ENCODE results near the gene SBNO2. TPM values are rescaled to one million over a fixed set of nuclear protein-coding genes. Genes with fewer than 3 reads are reported as not detected.
A peak's percentile ranks its signal among the peaks of the same experiment; 100 is the strongest.

SBNO2 gene
- total and polyA plus RNA-seq, 7 experiments from 2014 or later: 1.7 to 137 (median 93.5) TPM

DNA sequence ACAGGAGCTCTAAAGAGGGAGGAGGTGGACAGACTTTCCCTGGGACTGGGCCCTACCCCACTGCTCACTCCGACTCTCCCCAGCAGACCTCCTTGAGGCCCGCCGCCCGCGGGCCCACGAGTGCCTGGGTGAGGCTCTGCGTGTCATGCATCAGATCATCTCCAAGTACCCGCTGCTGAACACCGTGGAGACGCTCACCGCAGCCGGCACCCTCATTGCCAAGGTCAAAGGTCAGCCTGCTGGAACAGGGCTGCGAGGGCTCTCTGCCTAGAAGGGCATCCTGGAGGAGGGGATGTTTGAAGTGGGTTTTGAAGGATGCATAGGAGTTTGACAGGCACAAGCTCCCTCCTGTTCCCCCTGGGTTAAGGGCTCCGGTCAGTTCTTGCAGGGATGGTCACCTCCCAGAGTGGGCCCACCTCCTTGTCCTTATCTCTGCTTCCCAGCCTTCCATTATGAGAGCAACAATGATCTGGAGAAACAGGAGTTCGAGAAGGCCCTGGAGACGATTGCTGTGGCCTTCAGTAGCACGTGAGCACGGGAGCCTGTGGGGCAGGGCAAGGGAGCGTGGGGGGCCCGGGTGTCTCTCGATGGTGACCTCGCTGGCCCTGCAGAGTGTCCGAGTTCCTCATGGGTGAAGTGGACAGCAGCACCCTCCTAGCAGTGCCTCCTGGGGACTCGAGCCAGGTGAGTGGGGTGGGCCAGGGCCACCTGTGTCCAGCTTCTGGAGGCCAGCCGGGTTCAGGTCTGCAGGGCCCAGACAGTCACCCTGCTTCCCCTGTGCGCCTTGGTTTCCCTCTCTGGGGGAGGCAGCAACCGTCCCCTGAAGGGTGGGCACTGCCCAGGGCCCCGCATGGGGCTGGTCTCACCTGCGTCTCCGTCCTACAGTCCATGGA lies 100.8 kb downstream of the SBNO2 start:
- peaks cover 64 to 71% of the 10 kb centered on the region in 2 donors for H3K4me1 ChIP-seq (ENCODE audit: control insufficient read depth in 2 of 2, insufficient read depth in 2 of 2, low read length in 2 of 2)
- peak overlapping the region; percentile 17 to 97 (median 85) for H3K4me3 Mint-ChIP-seq
- peak overlapping the region; percentile 70 to 100 (median 95) for H3K27ac Mint-ChIP-seq
- peak overlapping the region; percentile 61 for H3K27ac ChIP-seq (ENCODE audit: low read depth, low read length)
- peaks cover 0 to 5% (median 0%) of the 10 kb centered on the region in 11 donors for H3K9me3 Mint-ChIP-seq
- peaks cover 36 to 61% (median 52%) of the 10 kb centered on the region in 7 donors for H3K4me1 Mint-ChIP-seq
- no peaks in the 10 kb centered on the region for H3K9me3 ChIP-seq (ENCODE audit: control insufficient read depth in 2 of 3, low read length in 3 of 3)
- CTCF ChIA-PET: interaction anchor here (1.3 to 1.6 kb wide), 2 partner anchors 14 to 16 kb away, joined by 3 to 5 read pairs; no protein-coding TSS in a partner anchor
- H3K36me3 Mint-ChIP-seq: peaks cover 10 to 55% (median 36%) of the 10 kb centered on the region in 5 donors
- H3K36me3 ChIP-seq (ENCODE audit: control insufficient read depth in 2 of 3, insufficient read depth in 3 of 3, low read length in 3 of 3): peaks cover 20 to 63% (median 49%) of the 10 kb centered on the region in 3 experiments
- no peaks in the 10 kb centered on the region for H3K27me3 Mint-ChIP-seq
- no peak for ATAC-seq
- POLR2A ChIA-PET: interaction anchor here (0.7 to 38.6 kb wide), 8 partner anchors 0 to 202 kb away, joined by 3 to 2022 read pairs (median 79); partner anchors contain the start of genes ABCA7, ARHGAP45, CIRBP and CNN2
- H3K4me3 ChIP-seq (ENCODE audit: low read length): no peak overlapping the region
- H3K27me3 ChIP-seq (ENCODE audit: control insufficient read depth in 2 of 2, insufficient read depth in 2 of 2, low read length in 2 of 2): no peaks in the 10 kb centered on the region
- intact Hi-C loops (cut with micrococcal nuclease): no loop called here
- DNase-seq: peak in 3 of 9 donors; percentile 37 to 54 (median 44)

DNA sequence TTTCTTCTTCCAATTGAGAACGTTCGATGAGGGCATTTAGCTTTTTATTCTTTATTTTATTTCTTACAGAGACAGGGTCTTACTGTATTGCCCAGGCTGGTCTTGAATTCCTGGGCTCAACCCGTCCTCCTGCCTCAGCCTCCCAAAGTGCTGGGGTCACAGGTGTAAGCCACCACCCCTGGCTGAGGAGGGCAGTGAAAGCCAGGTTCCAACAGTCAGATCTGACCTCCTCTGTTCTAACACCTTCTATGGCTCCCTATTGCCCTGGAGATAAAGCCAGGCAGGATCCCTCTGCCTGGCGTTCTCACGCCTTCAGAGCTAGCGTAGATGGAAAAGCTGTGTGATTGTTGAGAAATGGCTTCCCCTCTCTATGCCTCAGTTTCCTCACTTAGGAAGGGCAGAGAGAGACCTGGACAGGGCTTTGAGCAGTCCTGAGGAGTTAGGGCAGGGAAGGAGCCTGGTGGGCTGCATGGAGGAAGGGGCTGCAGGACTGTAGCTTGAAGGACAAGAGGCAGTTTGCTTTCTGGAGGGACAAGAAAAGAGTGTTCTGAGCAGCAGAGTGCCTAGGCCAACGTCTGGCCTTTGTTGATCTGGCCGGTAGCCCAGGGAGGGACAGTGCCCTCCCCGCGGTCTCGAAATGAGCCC lies 101.6 kb downstream of the SBNO2 start:
- ATAC-seq (no peak), DNase-seq (peak in 1 of 9 donors; percentile 13)
- Histone ChIP-seq H3K27me3 (ENCODE audit: control insufficient read depth in 2 of 2, insufficient read depth in 2 of 2, low read length in 2 of 2) (no peaks in the 10 kb centered on the region), H3K36me3 (ENCODE audit: control insufficient read depth in 2 of 3, insufficient read depth in 3 of 3, low read length in 3 of 3) (peaks cover 20 to 65% (median 44%) of the 10 kb centered on the region in 3 experiments), H3K27ac (ENCODE audit: low read depth, low read length) (peak overlapping the region; percentile 61), H3K9me3 (ENCODE audit: control insufficient read depth in 2 of 3, low read length in 3 of 3) (no peaks in the 10 kb centered on the region), H3K4me3 (ENCODE audit: low read length) (no peak overlapping the region), H3K4me1 (ENCODE audit: control insufficient read depth in 2 of 2, insufficient read depth in 2 of 2, low read length in 2 of 2) (peaks cover 64 to 67% of the 10 kb centered on the region in 2 donors)
- POLR2A ChIA-PET: interaction anchor here (0.7 to 38.6 kb wide), 11 partner anchors 0 to 203 kb away, joined by 3 to 2022 read pairs (median 5); partner anchors contain the start of genes ABCA7, ARHGAP45, CIRBP and CNN2
- CTCF ChIA-PET: interaction anchor here (1.3 to 1.6 kb wide), 2 partner anchors 15 kb away, joined by 3 to 5 read pairs; no protein-coding TSS in a partner anchor
- Mint-ChIP-seq H3K36me3 (peaks cover 10 to 52% (median 33%) of the 10 kb centered on the region in 5 donors), H3K4me1 (peaks cover 36 to 61% (median 51%) of the 10 kb centered on the region in 7 donors), H3K27ac (peak overlapping the region; percentile 88 to 100 (median 95)), H3K27me3 (no peaks in the 10 kb centered on the region), H3K4me3 (peak overlapping the region; percentile 50 to 97 (median 86)), H3K9me3 (peaks cover 0 to 5% (median 0%) of the 10 kb centered on the region in 11 donors)
- intact Hi-C loops (cut with micrococcal nuclease): no loop called here

GRCh38 chr19:1070931-1071791 lies 102.9 kb downstream of the SBNO2 start:
- Histone ChIP-seq H3K36me3 (ENCODE audit: control insufficient read depth in 2 of 3, insufficient read depth in 3 of 3, low read length in 3 of 3) (peaks cover 20 to 64% (median 44%) of the 10 kb centered on the region in 3 experiments), H3K9me3 (ENCODE audit: control insufficient read depth in 2 of 3, low read length in 3 of 3) (no peaks in the 10 kb centered on the region), H3K27me3 (ENCODE audit: control insufficient read depth in 2 of 2, insufficient read depth in 2 of 2, low read length in 2 of 2) (no peaks in the 10 kb centered on the region), H3K4me3 (ENCODE audit: low read length) (peak overlapping the region; percentile 30), H3K4me1 (ENCODE audit: control insufficient read depth in 2 of 2, insufficient read depth in 2 of 2, low read length in 2 of 2) (peaks cover 63% of the 10 kb centered on the region in 2 donors), H3K27ac (ENCODE audit: low read depth, low read length) (peak overlapping the region; percentile 99)
- Mint-ChIP-seq H3K27ac (peak overlapping the region; percentile 88 to 100 (median 97)), H3K27me3 (no peaks in the 10 kb centered on the region), H3K4me3 (peak overlapping the region; percentile 84 to 99 (median 90)), H3K9me3 (peaks cover 0 to 5% (median 0%) of the 10 kb centered on the region in 11 donors), H3K36me3 (peaks cover 10 to 45% (median 27%) of the 10 kb centered on the region in 5 donors), H3K4me1 (peaks cover 36 to 59% (median 43%) of the 10 kb centered on the region in 7 donors)
- DNase-seq: peak in 1 of 9 donors; percentile 9
- intact Hi-C loops (cut with micrococcal nuclease): no loop called here
- no peak for ATAC-seq
- POLR2A ChIA-PET: interaction anchor here (0.7 to 38.6 kb wide), 9 partner anchors 2 to 1356 kb away, joined by 3 to 2022 read pairs (median 3); partner anchors contain the start of genes ABCA7, ARHGAP45, CNN2 and GPX4
- CTCF ChIA-PET: interaction anchor here (1.1 to 1.3 kb wide), 2 partner anchors 11 to 32 kb away, joined by 3 read pairs; partner anchors contain the start of gene GPX4

DNA sequence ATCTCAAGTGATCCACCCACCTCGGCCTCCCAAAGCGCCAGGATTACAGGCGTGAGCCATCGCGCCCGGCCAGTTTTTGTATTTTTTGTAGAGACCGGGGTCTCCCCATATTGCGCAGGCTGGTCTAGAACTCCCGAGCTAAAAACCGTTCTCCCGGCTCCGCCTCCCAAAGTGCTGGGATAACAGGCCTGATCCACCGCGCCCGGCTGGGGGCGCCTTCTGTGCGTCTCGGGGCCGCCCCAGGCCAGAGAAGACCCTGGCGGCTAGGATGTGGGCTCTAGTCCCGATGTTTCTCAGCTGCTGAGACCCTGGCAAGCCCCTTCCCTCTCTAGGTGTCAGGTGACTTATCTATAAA lies 103.5 kb downstream of the SBNO2 start:
- Mint-ChIP-seq H3K4me1 (peaks cover 31 to 59% (median 43%) of the 10 kb centered on the region in 7 donors), H3K9me3 (peaks cover 0 to 5% (median 0%) of the 10 kb centered on the region in 11 donors), H3K27me3 (no peaks in the 10 kb centered on the region), H3K36me3 (peaks cover 10 to 39% (median 23%) of the 10 kb centered on the region in 5 donors), H3K4me3 (peak overlapping the region in 8 of 10 donors; percentile 36 to 99 (median 92)), H3K27ac (peak overlapping the region in 6 of 9 donors; percentile 25 to 98 (median 94))
- CTCF ChIA-PET: interaction anchor here (1.1 to 1.3 kb wide), 2 partner anchors 11 to 32 kb away, joined by 3 read pairs; partner anchors contain the start of gene GPX4
- no peaks in the 10 kb centered on the region for H3K9me3 ChIP-seq (ENCODE audit: control insufficient read depth in 2 of 3, low read length in 3 of 3)
- H3K27me3 ChIP-seq (ENCODE audit: control insufficient read depth in 2 of 2, insufficient read depth in 2 of 2, low read length in 2 of 2): no peaks in the 10 kb centered on the region
- intact Hi-C loops (cut with micrococcal nuclease): no loop called here
- no peak overlapping the region for H3K4me3 ChIP-seq (ENCODE audit: low read length)
- ATAC-seq (no peak), DNase-seq (peak in 2 of 9 donors; percentile 1 to 23)
- POLR2A ChIA-PET: interaction anchor here (0.7 to 37.6 kb wide), 5 partner anchors 20 to 198 kb away, joined by 3 to 2022 read pairs (median 5); partner anchors contain the start of genes CIRBP, CNN2, GPX4 and POLR2E
- H3K4me1 ChIP-seq (ENCODE audit: control insufficient read depth in 2 of 2, insufficient read depth in 2 of 2, low read length in 2 of 2): peaks cover 63% of the 10 kb centered on the region in 2 donors
- H3K36me3 ChIP-seq (ENCODE audit: control insufficient read depth in 2 of 3, insufficient read depth in 3 of 3, low read length in 3 of 3): peaks cover 15 to 57% (median 38%) of the 10 kb centered on the region in 3 experiments
- H3K27ac ChIP-seq (ENCODE audit: low read depth, low read length): peak overlapping the region; percentile 99

- H3K4me1 Mint-ChIP-seq: peaks cover 39 to 67% (median 49%) of the 10 kb centered on the region in 7 donors
- H3K36me3 Mint-ChIP-seq: peaks cover 10 to 34% (median 20%) of the 10 kb centered on the region in 5 donors
- DNase-seq: peak in 7 of 9 donors; percentile 73 to 84 (median 78)
- H3K9me3 Mint-ChIP-seq: peaks cover 0 to 2% (median 0%) of the 10 kb centered on the region in 11 donors
- peak overlapping the region; percentile 90 to 99 (median 97) for H3K27ac Mint-ChIP-seq
- H3K27me3 Mint-ChIP-seq: no peaks in the 10 kb centered on the region
- peak overlapping the region; percentile 99 for H3K27ac ChIP-seq (ENCODE audit: low read depth, low read length)
- peak overlapping the region; percentile 90 to 99 (median 96) for H3K4me3 Mint-ChIP-seq
- ChIA-PET CTCF (interaction anchor here (0.5 to 5.7 kb wide), 5 partner anchors 9 to 139 kb away, joined by 3 to 68 read pairs (median 5); no protein-coding TSS in a partner anchor), POLR2A (interaction anchor here (1.1 to 37.6 kb wide), 10 partner anchors 19 to 200 kb away, joined by 3 to 2022 read pairs (median 26); partner anchors contain the start of genes ABCA7, CIRBP, CNN2 and GPX4)
- peaks cover 65 to 66% of the 10 kb centered on the region in 2 donors for H3K4me1 ChIP-seq (ENCODE audit: control insufficient read depth in 2 of 2, insufficient read depth in 2 of 2, low read length in 2 of 2)
- H3K9me3 ChIP-seq (ENCODE audit: control insufficient read depth in 2 of 3, low read length in 3 of 3): no peaks in the 10 kb centered on the region
- peaks cover 9 to 54% (median 31%) of the 10 kb centered on the region in 3 experiments for H3K36me3 ChIP-seq (ENCODE audit: control insufficient read depth in 2 of 3, insufficient read depth in 3 of 3, low read length in 3 of 3)
- peak; percentile 55 for ATAC-seq
- intact Hi-C loops (cut with micrococcal nuclease): loop anchor here (1.0 to 5.0 kb wide), 7 partner anchors 8 to 207 kb away; partner anchors contain the start of genes CNN2 (in 1 of the 2), GPX4 (in 1 of the 2) and MIDN (in 1 of the 2)
- peak overlapping the region; percentile 98 for H3K4me3 ChIP-seq (ENCODE audit: low read length)
- H3K27me3 ChIP-seq (ENCODE audit: control insufficient read depth in 2 of 2, insufficient read depth in 2 of 2, low read length in 2 of 2): no peaks in the 10 kb centered on the region
Measured at GRCh38 chr19:1069009-1069779, 104.9 kb downstream of the SBNO2 start.

Measured in naive thymus-derived CD4-positive, alpha-beta T cell (primary cell).